Activated T-helper 2 cell treated with anti-CD3 and anti-CD28 coated beads, Interferon-gamma antibody, Interleukin-2, Interleukin-4, amounts not matched to agents 10 μg/mL and 5 μg/mL and 100 μg/mL, durations not matched to agents 14 hours and 24 hours and 36 hours (primary cell): ENCODE data around the gene SPON2. TPM values are rescaled to one million over a fixed set of nuclear protein-coding genes. Genes with fewer than 3 reads are reported as not detected.
A peak's percentile ranks its signal among the peaks of the same experiment; 100 is the strongest.

Source experiments
- DNase-seq: peaks from one replicate; pipeline ENCODE4 v3.0.0; 2021; ENCODE audit warnings: low spot score
- H3K27ac Mint-ChIP-seq: one replicate; pipeline ENCODE4 v1.8.0; 2021; ENCODE audit warnings: mixed read lengths
- H3K27me3 Mint-ChIP-seq: one replicate; pipeline ENCODE4 v1.8.0; 2021; ENCODE audit warnings: low read depth, mixed read lengths
- H3K36me3 Mint-ChIP-seq: one replicate; pipeline ENCODE4 v1.8.0; 2021; ENCODE audit warnings: low read depth, mixed read lengths
- H3K4me1 Mint-ChIP-seq: one replicate; pipeline ENCODE4 v1.8.0; 2021; ENCODE audit warnings: low read depth, mixed read lengths
- H3K4me3 Mint-ChIP-seq: one replicate; pipeline ENCODE4 v1.8.0; 2021; ENCODE audit warnings: low read depth, mild to moderate bottlenecking, moderate library complexity, mixed read lengths
- H3K9me3 Mint-ChIP-seq: one replicate; pipeline ENCODE4 v1.8.0; 2021; ENCODE audit warnings: mixed read lengths
- intact Hi-C: fragments of 100-400 bp; cut with micrococcal nuclease; formaldehyde crosslinking; loops from one replicate; pipeline ENCODE4 v1.15.1; 2023
- total RNA-seq: library from RNA; stranded (reverse); gene quantifications from 2 replicates; pipeline ENCODE4 v1.2.3, GENCODE V29; 2022

The SPON2 gene
- total RNA-seq, 1 donor from 2014 or later, result 26.7 TPM

GRCh38 chr4:1213336-1213995, 41.1 kb upstream of the SPON2 start:
- intact Hi-C loops, result no loop called here
- Mint-ChIP-seq H3K27me3 (no peaks in the 10 kb centered on the region), H3K4me1 (peaks cover 15% of the 10 kb centered on the region), H3K9me3 (no peaks in the 10 kb centered on the region), H3K4me3 (no peak overlapping the region), H3K36me3 (peaks cover 28% of the 10 kb centered on the region), H3K27ac (no peak overlapping the region)
- no peak for DNase-seq

GRCh38 chr4:1212546-1213335, 40.4 kb upstream of the SPON2 start:
- no peak overlapping the region for H3K4me3 Mint-ChIP-seq
- H3K36me3 Mint-ChIP-seq, result peaks cover 21% of the 10 kb centered on the region
- intact Hi-C loops, result no loop called here

GRCh38 chr4:1211891-1212545, 39.6 kb upstream of the SPON2 start:
- peaks cover 14% of the 10 kb centered on the region for H3K36me3 Mint-ChIP-seq
- no peak overlapping the region for H3K27ac Mint-ChIP-seq
- H3K27me3 Mint-ChIP-seq, result no peaks in the 10 kb centered on the region
- intact Hi-C loops, result no loop called here
- H3K4me1 Mint-ChIP-seq, result peaks cover 6% of the 10 kb centered on the region
- H3K4me3 Mint-ChIP-seq, result no peak overlapping the region
- DNase-seq, result no peak
- H3K9me3 Mint-ChIP-seq, result no peaks in the 10 kb centered on the region

More at GRCh38 chr4:1212546-1213335, 40.4 kb upstream of the SPON2 start:
- Mint-ChIP-seq H3K4me1 (peaks cover 13% of the 10 kb centered on the region), H3K27ac (no peak overlapping the region), H3K27me3 (no peaks in the 10 kb centered on the region), H3K9me3 (no peaks in the 10 kb centered on the region)
- no peak for DNase-seq

GRCh38 chr4:1211371-1211770, 39.0 kb upstream of the SPON2 start:
- Mint-ChIP-seq H3K27me3 (no peaks in the 10 kb centered on the region), H3K4me3 (no peak overlapping the region), H3K36me3 (peaks cover 7% of the 10 kb centered on the region), H3K4me1 (peaks cover under 1% of the 10 kb centered on the region), H3K9me3 (no peaks in the 10 kb centered on the region), H3K27ac (no peak overlapping the region)
- no peak for DNase-seq
- intact Hi-C loops, result no loop called here

- no peaks in the 10 kb centered on the region for H3K9me3 Mint-ChIP-seq
- intact Hi-C loops, result no loop called here
- H3K4me3 Mint-ChIP-seq, result no peak overlapping the region
- no peak overlapping the region for H3K27ac Mint-ChIP-seq
- H3K36me3 Mint-ChIP-seq, result peaks cover 7% of the 10 kb centered on the region
- H3K4me1 Mint-ChIP-seq, result no peaks in the 10 kb centered on the region
- no peak for DNase-seq
- H3K27me3 Mint-ChIP-seq, result no peaks in the 10 kb centered on the region
Observed at GRCh38 chr4:1210971-1211370, 38.6 kb upstream of the SPON2 start.

- Mint-ChIP-seq H3K9me3 (no peaks in the 10 kb centered on the region), H3K27ac (no peak overlapping the region), H3K27me3 (no peaks in the 10 kb centered on the region), H3K4me1 (no peaks in the 10 kb centered on the region), H3K36me3 (peaks cover 7% of the 10 kb centered on the region), H3K4me3 (no peak overlapping the region)
- intact Hi-C loops, result no loop called here
- no peak for DNase-seq
Observed at GRCh38 chr4:1210241-1210841, 38.0 kb upstream of the SPON2 start.

GRCh38 chr4:1209821-1210220, 37.4 kb upstream of the SPON2 start:
- no peak overlapping the region for H3K27ac Mint-ChIP-seq
- intact Hi-C loops, result no loop called here
- no peak for DNase-seq

GRCh38 chr4:1208970-1209704, 36.8 kb upstream of the SPON2 start:
- DNase-seq, result no peak
- H3K27ac Mint-ChIP-seq, result no peak overlapping the region
- H3K36me3 Mint-ChIP-seq, result peaks cover 14% of the 10 kb centered on the region
- intact Hi-C loops, result no loop called here
- peaks cover 6% of the 10 kb centered on the region for H3K4me1 Mint-ChIP-seq
- H3K9me3 Mint-ChIP-seq, result no peaks in the 10 kb centered on the region
- H3K4me3 Mint-ChIP-seq, result no peak overlapping the region
- no peaks in the 10 kb centered on the region for H3K27me3 Mint-ChIP-seq

More at GRCh38 chr4:1209821-1210220, 37.4 kb upstream of the SPON2 start:
- H3K36me3 Mint-ChIP-seq, result peaks cover 9% of the 10 kb centered on the region
- H3K9me3 Mint-ChIP-seq, result no peaks in the 10 kb centered on the region
- no peaks in the 10 kb centered on the region for H3K27me3 Mint-ChIP-seq
- H3K4me1 Mint-ChIP-seq, result peaks cover under 1% of the 10 kb centered on the region
- no peak overlapping the region for H3K4me3 Mint-ChIP-seq

- Mint-ChIP-seq H3K27ac (peak overlapping the region; percentile 28), H3K9me3 (no peaks in the 10 kb centered on the region), H3K27me3 (no peaks in the 10 kb centered on the region), H3K4me3 (no peak overlapping the region), H3K36me3 (peaks cover 17% of the 10 kb centered on the region), H3K4me1 (peaks cover 12% of the 10 kb centered on the region)
- no peak for DNase-seq
- intact Hi-C loops, result no loop called here
Observed at GRCh38 chr4:1208266-1208961, 36.0 kb upstream of the SPON2 start.

GRCh38 chr4:1207603-1208265, 35.4 kb upstream of the SPON2 start:
- no peak overlapping the region for H3K27ac Mint-ChIP-seq
- H3K9me3 Mint-ChIP-seq, result no peaks in the 10 kb centered on the region
- H3K4me3 Mint-ChIP-seq, result no peak overlapping the region
- H3K27me3 Mint-ChIP-seq, result no peaks in the 10 kb centered on the region
- peaks cover 19% of the 10 kb centered on the region for H3K4me1 Mint-ChIP-seq
- intact Hi-C loops, result no loop called here
- H3K36me3 Mint-ChIP-seq, result peaks cover 21% of the 10 kb centered on the region
- no peak for DNase-seq

GRCh38 chr4:1207157-1207470, 34.7 kb upstream of the SPON2 start:
- no peak overlapping the region for H3K4me3 Mint-ChIP-seq
- no peaks in the 10 kb centered on the region for H3K9me3 Mint-ChIP-seq
- H3K27ac Mint-ChIP-seq, result no peak overlapping the region
- intact Hi-C loops, result no loop called here
- peaks cover 22% of the 10 kb centered on the region for H3K4me1 Mint-ChIP-seq
- H3K27me3 Mint-ChIP-seq, result no peaks in the 10 kb centered on the region
- no peak for DNase-seq
- H3K36me3 Mint-ChIP-seq, result peaks cover 21% of the 10 kb centered on the region
